ENCODE results near the gene STING1.
"Not testable (repeated sequence)": the region's sequence is repeated elsewhere in the genome, so short reads cannot be mapped to it uniquely, and the experiment has no call there.

GRCh38 chr5:139440416-139440815 is 42.1 kb downstream of the STING1 start:
- TF ChIP-seq CTCF (IDR thresholded peaks at IDR 0.05; ENCODE audit: insufficient read depth, low read length); POLR2AphosphoS5 (IDR thresholded peaks at IDR 0.05; ENCODE audit: low read depth); SPI1 (IDR thresholded peaks at IDR 0.05; ENCODE audit: borderline replicate concordance, low read depth): not testable (repeated sequence)
